NCI-H524 treated with DMSO at 0.1 percent for 48 hours (cell line): ENCODE data around the gene MAT2B.
"Not testable (repeated sequence)": the region's sequence is repeated elsewhere in the genome, so short reads cannot be mapped to it uniquely, and the experiment has no call there.

Source experiments
- DNase-seq: peaks from one replicate; lab custom pipeline; 2025; lab: John Stamatoyannopoulos, UW

Gene MAT2B

GRCh38 chr5:163503106-163504078 is 2.0 kb upstream of the MAT2B start:
- no peak for DNase-seq

- no peak for DNase-seq
Measured at GRCh38 chr5:163504079-163504931, 1.1 kb upstream of the MAT2B start.

DNA sequence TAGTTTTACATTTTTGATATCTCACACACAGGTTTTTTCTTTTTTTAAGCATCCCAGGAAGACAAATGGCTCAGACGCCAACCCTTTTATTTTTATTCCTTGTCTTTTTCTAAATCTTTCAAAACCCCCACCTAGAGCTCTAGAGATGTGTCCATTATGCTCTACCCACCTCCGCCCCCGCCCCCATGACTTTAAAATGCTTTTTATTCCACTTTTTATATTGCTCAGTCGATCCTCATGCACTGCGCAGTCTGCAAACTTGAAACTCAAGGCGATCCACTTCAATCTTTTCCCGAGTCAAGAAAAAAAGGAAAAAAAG is 411 bp upstream of the MAT2B start:
- no peak for DNase-seq

DNA sequence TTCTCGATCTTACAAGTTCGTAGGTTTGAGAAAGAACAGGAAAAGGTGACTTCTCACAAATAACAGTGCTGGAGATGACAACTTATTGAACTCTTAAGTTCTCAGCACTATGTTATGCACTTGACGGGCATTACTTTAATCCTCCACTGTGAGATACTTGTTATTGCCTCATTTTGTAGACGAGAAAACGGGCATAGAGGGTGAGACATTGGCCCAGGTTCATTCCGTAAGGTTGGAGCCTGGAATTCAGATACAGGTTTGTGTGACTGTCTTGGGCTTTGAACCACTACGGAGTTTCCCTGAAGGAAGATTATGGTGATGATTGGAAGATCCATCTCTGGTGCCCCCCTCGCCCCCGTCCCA is 657 bp downstream of the MAT2B start:
- no peak for DNase-seq

DNA sequence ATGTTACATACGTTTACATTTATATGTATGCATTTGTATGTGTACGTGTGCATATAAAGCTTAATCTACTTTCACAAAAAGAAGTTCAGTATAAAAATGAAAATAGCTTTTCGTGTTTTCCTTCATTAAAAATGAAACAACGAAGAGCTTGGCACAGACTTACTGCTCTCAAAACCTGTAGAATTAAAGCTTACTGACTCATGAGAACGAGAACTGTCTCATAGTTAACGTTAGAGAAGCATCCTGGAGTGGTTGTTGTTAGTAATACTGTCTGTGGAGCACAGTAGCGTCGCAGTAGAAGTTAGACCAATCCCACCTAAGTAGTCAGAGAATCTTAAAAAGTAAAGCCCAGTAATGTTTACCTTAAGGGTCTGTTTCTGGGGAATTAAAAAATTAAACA is 1.3 kb downstream of the MAT2B start:
- DNase-seq = no peak

GRCh38 chr5:163508753-163509152 is 3.3 kb downstream of the MAT2B start:
- DNase-seq = no peak

GRCh38 chr5:163509291-163509951 is 4.0 kb downstream of the MAT2B start:
- DNase-seq = no peak

GRCh38 chr5:163512526-163512925 is 7.1 kb downstream of the MAT2B start:
- no peak for DNase-seq

DNA sequence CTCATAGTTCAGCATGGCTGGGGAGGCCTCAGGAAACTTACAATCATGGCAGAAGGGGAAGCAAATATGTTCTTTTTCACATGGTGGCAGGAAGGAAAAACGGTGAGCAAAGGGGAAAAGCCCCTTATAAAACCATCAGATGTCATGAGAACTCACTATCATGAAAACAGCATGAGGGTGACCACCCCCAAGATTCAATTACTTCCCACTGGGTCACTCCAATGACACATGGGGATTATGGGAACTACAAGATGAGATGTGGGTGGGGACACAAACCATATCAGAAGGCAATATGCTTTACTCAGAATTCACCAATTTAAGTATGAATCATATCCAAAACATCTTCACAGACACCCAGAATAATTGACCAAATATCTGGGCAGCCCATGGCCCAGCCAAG is 19.7 kb downstream of the MAT2B start:
- DNase-seq = no peak

GRCh38 chr5:163529698-163530097 is 24.3 kb downstream of the MAT2B start:
- DNase-seq = no peak

GRCh38 chr5:163531272-163531671 is 25.9 kb downstream of the MAT2B start:
- no peak for DNase-seq

DNA sequence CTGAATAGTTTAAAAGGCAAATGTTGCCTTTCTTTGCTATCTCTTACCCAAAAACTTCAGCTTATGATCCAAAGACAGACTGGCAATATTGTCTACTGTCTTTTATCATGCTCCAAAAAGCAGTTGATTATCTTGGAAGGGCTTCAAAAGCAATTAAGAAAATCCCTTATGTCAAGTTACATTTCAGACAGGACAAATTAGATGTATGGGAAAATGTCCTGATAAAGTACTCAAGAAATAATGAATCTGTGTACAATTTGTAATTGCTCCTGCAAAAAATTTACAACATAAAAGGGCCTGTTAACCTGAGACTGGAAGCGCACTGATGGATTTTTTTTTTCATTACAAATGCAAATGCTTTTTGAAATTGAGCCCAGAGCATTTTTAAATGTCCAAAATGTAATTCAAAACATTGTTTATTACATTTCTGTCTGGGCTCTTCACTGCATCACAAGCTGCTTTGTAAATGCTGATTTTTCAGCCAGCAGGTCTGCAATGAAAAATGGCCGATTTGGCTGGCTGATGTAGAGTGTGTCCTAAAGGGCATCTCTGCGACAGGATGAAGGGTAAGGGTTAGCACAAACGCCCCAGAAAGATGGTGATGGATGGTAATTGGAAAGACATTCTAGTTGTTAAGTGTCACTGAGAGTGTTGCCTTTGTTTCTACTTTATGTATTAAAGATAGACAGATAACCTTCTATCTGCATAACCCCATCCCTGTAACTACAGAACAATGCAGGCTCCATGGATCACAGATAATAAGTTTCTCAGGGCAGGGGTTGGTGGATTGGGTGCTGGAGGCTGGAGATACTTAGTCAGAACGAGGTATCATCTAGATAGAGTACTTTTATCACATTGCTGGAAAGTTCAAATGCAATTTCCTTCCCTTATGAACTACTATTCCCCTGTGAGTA is 27.0 kb downstream of the MAT2B start:
- DNase-seq = no peak

DNA sequence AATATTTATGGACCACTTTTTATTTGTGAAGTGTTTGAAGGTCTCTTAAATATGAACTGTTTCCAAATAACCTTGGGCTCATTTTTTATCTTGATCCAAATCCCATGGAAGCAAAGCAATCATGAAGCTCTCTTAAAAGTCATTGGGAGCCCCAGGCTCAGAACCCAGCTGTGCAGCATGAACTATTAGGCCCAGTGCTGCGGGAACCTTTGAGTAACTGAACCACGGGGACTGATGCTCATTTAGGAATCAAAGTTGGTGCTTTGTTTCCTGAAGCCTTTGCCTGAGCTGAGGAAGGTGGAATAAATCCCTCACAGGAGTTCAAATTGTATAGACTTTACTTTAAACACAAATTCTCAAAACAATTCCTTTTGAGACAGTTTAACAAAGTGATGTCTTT is 27.8 kb downstream of the MAT2B start:
- DNase-seq = no peak

DNA sequence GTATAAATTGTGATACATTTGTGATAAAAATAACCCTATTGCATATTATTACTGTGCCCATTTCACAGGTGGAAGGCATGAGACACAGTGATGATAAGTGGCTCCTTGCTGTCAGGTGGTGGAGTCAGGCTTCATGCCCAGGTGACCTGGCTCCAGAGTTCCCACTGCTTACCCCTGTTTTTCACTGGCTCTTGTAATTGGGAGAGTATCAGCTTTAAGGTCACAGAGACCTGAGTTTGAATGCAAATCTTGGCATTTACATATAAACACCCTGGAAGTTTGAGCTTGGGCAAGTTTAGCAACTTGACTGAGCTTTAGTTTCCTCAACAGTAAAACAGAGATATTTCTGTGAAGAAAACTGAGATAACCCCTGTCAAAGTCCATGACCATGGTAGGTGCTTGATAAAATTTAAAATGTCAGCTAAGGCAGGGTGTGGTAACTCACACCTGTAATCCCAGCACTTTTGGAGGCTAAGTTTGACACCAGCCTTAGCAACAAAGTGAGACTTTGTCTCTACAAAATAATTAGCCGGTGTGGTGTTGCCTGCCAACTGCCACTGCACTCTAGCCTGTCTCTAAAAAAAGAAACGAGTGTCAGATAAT is 29.2 kb downstream of the MAT2B start:
- DNase-seq = no peak

- DNase-seq = no peak
Measured at GRCh38 chr5:163535290-163535689, 29.9 kb downstream of the MAT2B start.

- DNase-seq = not testable (repeated sequence)
Measured at GRCh38 chr5:163536442-163536841, 31.0 kb downstream of the MAT2B start.

DNA sequence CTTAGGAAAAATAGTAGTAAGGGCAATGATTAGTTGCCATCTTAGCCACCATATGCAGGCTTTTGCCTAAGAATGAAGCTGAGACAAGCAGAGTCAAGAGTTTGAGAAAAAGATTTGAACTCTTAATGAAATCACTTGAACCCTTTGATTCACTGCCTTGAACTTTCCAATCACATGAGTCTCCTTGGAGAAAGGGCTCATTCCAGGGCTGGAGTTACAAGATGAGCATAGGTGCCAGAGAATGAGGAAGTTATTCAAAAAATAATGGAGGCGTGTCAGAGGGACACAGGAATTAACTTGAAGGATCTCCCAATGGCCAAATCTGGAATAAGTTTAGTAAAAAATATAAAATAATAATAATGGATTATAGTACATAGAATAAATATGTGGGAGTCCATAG is 35.3 kb downstream of the MAT2B start:
- no peak for DNase-seq

GRCh38 chr5:163542771-163543170 is 37.4 kb downstream of the MAT2B start:
- no peak for DNase-seq

- no peak for DNase-seq
Measured at GRCh38 chr5:163544041-163544440, 38.6 kb downstream of the MAT2B start.

- DNase-seq = peak; percentile 77
Measured at GRCh38 chr5:163544836-163545235, 39.4 kb downstream of the MAT2B start.

GRCh38 chr5:163548649-163549048 is 43.2 kb downstream of the MAT2B start:
- no peak for DNase-seq
